Caco-2 (cell line): ENCODE results near the gene DSP. TPM values are rescaled to one million over a fixed set of nuclear protein-coding genes. Genes with fewer than 3 reads are reported as not detected.
A peak's percentile ranks its signal among the peaks of the same experiment; 100 is the strongest.

ENCODE experiments used
- BruUV-seq: library from RNA; stranded (reverse); fragments of 400-500 nt; replicated peaks from 2 replicates; lab custom pipeline; 2021; lab: Mats Ljungman, UMichigan
- CTCF ChIA-PET: fragments of 300-600 bp; sonication (Branson Sonifier 250); formaldehyde crosslinking; loops from one replicate; lab custom pipeline; 2022; ENCODE audit warnings: antibody characterized with exemption; lab: Charles Lee
- POLR2A ChIA-PET: fragments of 300-600 bp; sonication (Branson Sonifier 250); formaldehyde crosslinking; loops from one replicate; lab custom pipeline; 2022; ENCODE audit warnings: antibody characterized with exemption; lab: Charles Lee
- DNase-seq, 2 experiments: peaks; one replicate each; pipeline versions ENCODE4 v3.0.0 to v3.0.0-alpha.2; 2020 to 2022
- H3K27me3 ChIP-seq: replicated peaks from 2 replicates; pipeline ENCODE4 v1.6.0; 2011; ENCODE audit warnings: low read length; ENCODE audit not compliant: control insufficient read depth, insufficient read depth
- H3K36me3 ChIP-seq: 2 replicates; pipeline ENCODE4 v1.5.1; 2011; ENCODE audit warnings: low read length; ENCODE audit not compliant: control insufficient read depth, insufficient read depth
- H3K4me1 ChIP-seq: fragments of 250-450 bp; sonication (Bioruptor Pico); 2 replicates; pipeline ENCODE4 v1.5.1; 2020; ENCODE audit warnings: mild to moderate bottlenecking
- H3K4me3 ChIP-seq: 2 replicates; pipeline ENCODE4 v1.5.1; 2011; ENCODE audit warnings: low read depth, mild to moderate bottlenecking, control low read depth, low read length
- H3K9me3 ChIP-seq: fragments of 250-450 bp; sonication (Bioruptor Pico); 2 replicates; pipeline ENCODE4 v1.5.1; 2020; ENCODE audit warnings: mild to moderate bottlenecking, moderate library complexity
- H3K27ac Mint-ChIP-seq: one replicate; pipeline ENCODE4 v1.8.0; 2022; ENCODE audit warnings: mixed read lengths; ENCODE audit not compliant: unreplicated experiment
- H3K27me3 Mint-ChIP-seq: one replicate; pipeline ENCODE4 v1.8.0; 2022; ENCODE audit warnings: mixed read lengths; ENCODE audit not compliant: insufficient read depth, unreplicated experiment
- H3K36me3 Mint-ChIP-seq: one replicate; pipeline ENCODE4 v1.8.0; 2022; ENCODE audit warnings: mild to moderate bottlenecking, mixed read lengths; ENCODE audit not compliant: insufficient read depth, unreplicated experiment
- H3K4me1 Mint-ChIP-seq: one replicate; pipeline ENCODE4 v1.8.0; 2022; ENCODE audit warnings: low read depth, mixed read lengths; ENCODE audit not compliant: unreplicated experiment
- H3K4me3 Mint-ChIP-seq: one replicate; pipeline ENCODE4 v1.8.0; 2022; ENCODE audit warnings: mild to moderate bottlenecking, moderate library complexity, mixed read lengths; ENCODE audit not compliant: unreplicated experiment
- H3K9me3 Mint-ChIP-seq: one replicate; pipeline ENCODE4 v1.8.0; 2022; ENCODE audit warnings: mixed read lengths; ENCODE audit not compliant: unreplicated experiment
- CTCF ChIP-seq, 2 experiments: fragments of 200-600 bp in 1 of 2; IDR thresholded peaks; 1 replicate in 1 of 2; 2 replicates in 1 of 2; pipeline versions ENCODE4 v1.5.1 to v1.8.0; 2011 to 2022; ENCODE audit warnings: antibody characterized with exemption in 1 of 2, control low read depth in 1 of 2, inconsistent platforms in 1 of 2, low read depth in 1 of 2, low read length in 1 of 2, mild to moderate bottlenecking in 1 of 2, moderate library complexity in 1 of 2; ENCODE audit not compliant: insufficient read depth in 1 of 2, severe bottlenecking in 1 of 2, unreplicated experiment in 1 of 2
- intact Hi-C: fragments of 100-400 bp; cut with micrococcal nuclease; formaldehyde crosslinking; loops from one replicate; pipeline ENCODE4 v1.10.0; 2022; ENCODE audit not compliant: unreplicated experiment
- total RNA-seq: library from RNA; stranded (reverse); gene quantifications from 2 replicates; pipeline ENCODE4 v1.2.3, GENCODE V29; 2022

Gene DSP
- total RNA-seq, 1 experiment from 2014 or later: 191 TPM

DNA sequence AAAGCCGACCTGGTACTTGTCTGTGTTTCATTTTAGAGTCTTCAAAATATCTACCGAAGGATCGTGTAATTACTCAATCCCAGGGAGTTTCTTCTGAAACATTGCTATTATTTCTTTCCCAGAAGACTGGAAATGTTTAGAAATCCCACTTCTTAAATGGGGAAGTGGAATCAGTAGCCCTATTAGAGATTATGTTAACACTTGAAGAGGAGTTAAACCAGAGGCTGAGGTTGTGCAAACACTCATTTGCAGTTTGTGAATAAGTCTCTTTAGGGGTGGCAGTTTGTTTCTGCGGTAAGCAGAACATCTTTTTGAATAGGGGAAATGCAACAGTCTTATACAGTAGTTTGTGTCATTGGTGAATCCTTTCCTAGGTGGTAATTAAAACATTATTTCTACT lies 21.3 kb downstream of the DSP start:
- intact Hi-C loops: no loop called here
- Mint-ChIP-seq H3K9me3 (no peaks in the 10 kb centered on the region), H3K4me1 (peaks cover 30% of the 10 kb centered on the region), H3K36me3 (peaks cover 98% of the 10 kb centered on the region), H3K27ac (peak overlapping the region; percentile 64), H3K27me3 (no peaks in the 10 kb centered on the region), H3K4me3 (peak overlapping the region; percentile 16)
- peaks cover 40% of the 10 kb centered on the region for H3K4me1 ChIP-seq
- H3K9me3 ChIP-seq: no peaks in the 10 kb centered on the region
- no peak for DNase-seq
- POLR2A ChIA-PET: no interaction called here
- H3K27me3 ChIP-seq: no peaks in the 10 kb centered on the region
- H3K4me3 ChIP-seq: no peak overlapping the region
- BruUV-seq: no TSS peak
- CTCF ChIA-PET: interaction anchor here (0.6 kb wide), 1 partner anchor 131 kb away, joined by 3 read pairs; no protein-coding TSS in a partner anchor
- TF ChIP-seq CTCF (IDR thresholded peaks at IDR 0.05; ENCODE audit: insufficient read depth in 1 of 2, low read depth in 1 of 2, low read length in 1 of 2, severe bottlenecking in 1 of 2, unreplicated experiment in 1 of 2): no peak
- peaks cover 13% of the 10 kb centered on the region for H3K36me3 ChIP-seq

DNA sequence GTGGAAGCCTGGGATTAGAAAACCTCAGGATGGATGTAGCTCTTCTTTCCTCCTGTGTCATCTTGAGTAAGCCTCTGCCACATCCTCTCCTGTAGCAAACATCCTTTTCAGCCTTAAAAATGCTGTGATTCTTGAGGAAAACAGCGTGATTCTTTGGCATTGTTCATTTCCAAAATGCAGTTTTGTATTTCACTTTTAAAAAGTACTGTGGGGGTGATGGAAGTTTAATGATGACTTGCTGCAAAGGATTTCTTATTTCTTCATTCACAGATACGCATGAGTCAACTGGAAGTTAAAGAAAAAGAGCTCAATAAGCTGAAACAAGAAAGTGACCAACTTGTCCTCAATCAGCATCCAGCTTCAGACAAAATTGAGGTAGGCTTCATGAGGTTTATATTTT lies 24.6 kb downstream of the DSP start:
- no TSS peak for BruUV-seq
- no peaks in the 10 kb centered on the region for H3K27me3 Mint-ChIP-seq
- H3K4me3 ChIP-seq: no peak overlapping the region
- CTCF ChIA-PET: interaction anchor here (0.5 kb wide), 1 partner anchor 174 kb away, joined by 4 read pairs; no protein-coding TSS in a partner anchor
- peaks cover 15% of the 10 kb centered on the region for H3K4me1 ChIP-seq
- H3K9me3 Mint-ChIP-seq: no peaks in the 10 kb centered on the region
- H3K27ac Mint-ChIP-seq: peak overlapping the region; percentile 23
- H3K27me3 ChIP-seq: no peaks in the 10 kb centered on the region
- POLR2A ChIA-PET: interaction anchor here (1.0 kb wide), 1 partner anchor 61 kb away, joined by 3 read pairs; no protein-coding TSS in a partner anchor
- H3K4me1 Mint-ChIP-seq: peaks cover 18% of the 10 kb centered on the region
- intact Hi-C loops: no loop called here
- H3K9me3 ChIP-seq: no peaks in the 10 kb centered on the region
- peaks cover 13% of the 10 kb centered on the region for H3K36me3 ChIP-seq
- peaks cover 98% of the 10 kb centered on the region for H3K36me3 Mint-ChIP-seq
- no peak overlapping the region for H3K4me3 Mint-ChIP-seq
- no peak for DNase-seq
- no peak for TF ChIP-seq CTCF (IDR thresholded peaks at IDR 0.05; ENCODE audit: insufficient read depth in 1 of 2, low read depth in 1 of 2, low read length in 1 of 2, severe bottlenecking in 1 of 2, unreplicated experiment in 1 of 2)

DNA sequence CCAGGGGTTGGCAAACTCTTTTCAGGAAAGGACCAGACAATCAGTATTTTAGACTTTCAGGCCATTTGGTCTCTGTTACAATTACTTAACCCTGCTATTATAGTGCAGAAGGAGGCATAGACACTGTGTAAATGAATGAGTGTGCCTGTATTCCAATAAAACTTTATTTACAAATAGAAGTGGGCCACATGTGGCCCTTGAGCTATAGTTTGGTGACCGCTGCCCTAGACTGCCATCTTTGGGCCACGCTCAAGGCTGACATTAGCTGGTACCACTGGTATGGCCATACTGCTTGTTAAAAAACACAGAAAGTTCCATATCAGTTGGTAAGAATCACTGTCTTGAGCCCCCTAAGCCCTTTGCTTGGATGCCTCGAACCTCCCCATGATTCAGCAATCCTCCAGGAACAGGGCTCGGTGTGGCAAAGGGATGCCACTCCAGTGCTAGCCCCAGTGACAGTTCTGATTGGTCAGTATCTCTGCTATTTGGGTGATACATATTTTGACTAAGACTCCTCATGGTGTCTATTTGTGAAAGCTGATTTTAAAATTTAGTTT lies 25.2 kb downstream of the DSP start:
- no peak overlapping the region for H3K27ac Mint-ChIP-seq
- H3K4me3 Mint-ChIP-seq: no peak overlapping the region
- H3K9me3 ChIP-seq: no peaks in the 10 kb centered on the region
- H3K27me3 Mint-ChIP-seq: no peaks in the 10 kb centered on the region
- peaks cover 12% of the 10 kb centered on the region for H3K4me1 ChIP-seq
- peaks cover 12% of the 10 kb centered on the region for H3K4me1 Mint-ChIP-seq
- H3K36me3 Mint-ChIP-seq: peaks cover 98% of the 10 kb centered on the region
- POLR2A ChIA-PET: interaction anchor here (0.6 to 1.0 kb wide), 2 partner anchors 61 to 102 kb away, joined by 3 to 4 read pairs; no protein-coding TSS in a partner anchor
- H3K9me3 Mint-ChIP-seq: no peaks in the 10 kb centered on the region
- DNase-seq: no peak
- CTCF ChIA-PET: interaction anchor here (0.5 to 0.6 kb wide), 2 partner anchors 132 to 175 kb away, joined by 3 to 4 read pairs; no protein-coding TSS in a partner anchor
- intact Hi-C loops: no loop called here
- peaks cover 13% of the 10 kb centered on the region for H3K36me3 ChIP-seq
- no TSS peak for BruUV-seq
- H3K27me3 ChIP-seq: no peaks in the 10 kb centered on the region
- H3K4me3 ChIP-seq: no peak overlapping the region
- TF ChIP-seq CTCF (IDR thresholded peaks at IDR 0.05; ENCODE audit: insufficient read depth in 1 of 2, low read depth in 1 of 2, low read length in 1 of 2, severe bottlenecking in 1 of 2, unreplicated experiment in 1 of 2): peak in 1 of 2 experiments; percentile 15
